OCI-LY3 (cell line): ENCODE results near the gene FOXN1.

ENCODE experiments used
- EZH2phosphoT487 ChIP-seq: fragments of 200-600 bp; shearing (Covaris generic); IDR thresholded peaks from 2 replicates; pipeline ENCODE4 v1.6.1; 2018; ENCODE audit warnings: antibody characterized with exemption, mixed run types, low read depth
- TF ChIP-seq, protein P1 (sequence below): fragments of 200-600, 300-600 bp; sonication (generic); IDR thresholded peaks from 2 replicates; pipeline ENCODE4 v1.5.1; 2014; ENCODE audit warnings: antibody characterized with exemption, low read length, low read depth

DNA sequence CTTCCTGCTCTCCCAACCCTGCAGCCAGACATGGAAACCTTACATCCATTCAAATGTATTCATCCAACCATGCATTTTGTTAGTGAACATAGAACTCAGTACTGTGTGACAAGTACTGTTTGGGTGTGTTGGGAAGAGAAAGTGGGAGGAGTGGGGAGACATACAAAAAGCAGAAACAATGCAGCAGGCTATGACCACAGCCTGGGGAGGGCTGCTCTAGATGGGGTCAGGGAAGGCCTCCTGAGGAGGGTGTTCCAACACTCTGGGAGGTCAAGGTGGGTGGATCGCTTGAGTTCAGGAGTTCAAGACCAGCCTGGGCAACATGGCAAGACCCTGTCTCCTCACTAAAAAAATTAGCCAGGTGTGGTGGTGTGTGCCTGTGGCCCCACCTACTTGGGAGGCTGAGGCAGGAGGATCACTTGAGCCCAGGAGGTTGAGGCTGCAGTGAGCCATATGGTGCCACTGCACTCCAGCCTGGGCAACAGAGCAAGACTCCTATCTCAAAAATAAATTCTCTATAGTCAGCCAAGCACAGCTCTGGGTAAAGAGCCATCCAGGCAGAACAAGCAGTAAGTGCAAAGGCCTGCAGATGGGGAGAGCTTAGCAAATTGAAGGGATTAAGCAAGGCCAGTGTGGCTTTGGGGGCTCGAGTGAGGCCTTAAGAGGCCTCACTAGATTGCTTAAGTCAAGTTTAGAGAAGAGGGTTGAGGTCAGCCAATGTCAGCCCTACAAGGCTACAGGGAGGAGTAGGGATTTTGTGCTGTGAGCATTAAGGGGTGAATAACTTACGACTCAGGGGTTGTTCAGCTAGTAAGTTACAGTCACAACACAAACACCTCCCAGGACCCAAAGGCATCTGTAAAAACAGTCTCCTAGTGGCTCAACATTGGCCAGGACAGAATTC lies 27.2 kb upstream of the FOXN1 start:
- TF ChIP-seq, protein P1, sequence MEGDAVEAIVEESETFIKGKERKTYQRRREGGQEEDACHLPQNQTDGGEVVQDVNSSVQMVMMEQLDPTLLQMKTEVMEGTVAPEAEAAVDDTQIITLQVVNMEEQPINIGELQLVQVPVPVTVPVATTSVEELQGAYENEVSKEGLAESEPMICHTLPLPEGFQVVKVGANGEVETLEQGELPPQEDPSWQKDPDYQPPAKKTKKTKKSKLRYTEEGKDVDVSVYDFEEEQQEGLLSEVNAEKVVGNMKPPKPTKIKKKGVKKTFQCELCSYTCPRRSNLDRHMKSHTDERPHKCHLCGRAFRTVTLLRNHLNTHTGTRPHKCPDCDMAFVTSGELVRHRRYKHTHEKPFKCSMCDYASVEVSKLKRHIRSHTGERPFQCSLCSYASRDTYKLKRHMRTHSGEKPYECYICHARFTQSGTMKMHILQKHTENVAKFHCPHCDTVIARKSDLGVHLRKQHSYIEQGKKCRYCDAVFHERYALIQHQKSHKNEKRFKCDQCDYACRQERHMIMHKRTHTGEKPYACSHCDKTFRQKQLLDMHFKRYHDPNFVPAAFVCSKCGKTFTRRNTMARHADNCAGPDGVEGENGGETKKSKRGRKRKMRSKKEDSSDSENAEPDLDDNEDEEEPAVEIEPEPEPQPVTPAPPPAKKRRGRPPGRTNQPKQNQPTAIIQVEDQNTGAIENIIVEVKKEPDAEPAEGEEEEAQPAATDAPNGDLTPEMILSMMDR = no peak
- TF ChIP-seq EZH2phosphoT487 = no peak
